Activated T-cell treated with anti-CD3 and anti-CD28 coated beads for 1 hour (primary cell): ENCODE measurements around the gene CAPN1.

Experiments used
- DNase-seq: peaks from one replicate; pipeline ENCODE4 v3.0.0-alpha.2; 2020; ENCODE audit warnings: low read depth

CAPN1 gene

DNA sequence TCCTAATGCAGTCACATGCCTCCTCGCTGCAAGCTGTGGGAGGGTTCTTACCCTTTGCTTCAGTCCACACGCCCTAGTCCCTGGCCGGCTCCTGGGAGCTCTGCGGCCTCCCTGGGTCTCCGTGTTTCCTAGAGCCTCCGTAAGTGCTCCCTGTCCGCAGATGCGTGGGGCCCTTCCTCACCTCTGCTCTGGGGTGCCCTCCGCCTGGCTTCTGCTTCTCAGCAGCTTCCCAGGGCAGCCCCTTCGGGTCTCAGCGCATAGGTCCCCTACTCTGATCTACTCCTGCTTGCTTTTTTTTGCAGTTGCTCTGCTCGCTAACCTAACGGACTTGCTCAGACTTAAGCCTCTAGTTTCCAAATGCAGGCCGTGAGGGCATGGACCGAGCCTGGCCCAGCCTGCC is 22.4 kb downstream of the CAPN1 start:
- DNase-seq, result no peak

DNA sequence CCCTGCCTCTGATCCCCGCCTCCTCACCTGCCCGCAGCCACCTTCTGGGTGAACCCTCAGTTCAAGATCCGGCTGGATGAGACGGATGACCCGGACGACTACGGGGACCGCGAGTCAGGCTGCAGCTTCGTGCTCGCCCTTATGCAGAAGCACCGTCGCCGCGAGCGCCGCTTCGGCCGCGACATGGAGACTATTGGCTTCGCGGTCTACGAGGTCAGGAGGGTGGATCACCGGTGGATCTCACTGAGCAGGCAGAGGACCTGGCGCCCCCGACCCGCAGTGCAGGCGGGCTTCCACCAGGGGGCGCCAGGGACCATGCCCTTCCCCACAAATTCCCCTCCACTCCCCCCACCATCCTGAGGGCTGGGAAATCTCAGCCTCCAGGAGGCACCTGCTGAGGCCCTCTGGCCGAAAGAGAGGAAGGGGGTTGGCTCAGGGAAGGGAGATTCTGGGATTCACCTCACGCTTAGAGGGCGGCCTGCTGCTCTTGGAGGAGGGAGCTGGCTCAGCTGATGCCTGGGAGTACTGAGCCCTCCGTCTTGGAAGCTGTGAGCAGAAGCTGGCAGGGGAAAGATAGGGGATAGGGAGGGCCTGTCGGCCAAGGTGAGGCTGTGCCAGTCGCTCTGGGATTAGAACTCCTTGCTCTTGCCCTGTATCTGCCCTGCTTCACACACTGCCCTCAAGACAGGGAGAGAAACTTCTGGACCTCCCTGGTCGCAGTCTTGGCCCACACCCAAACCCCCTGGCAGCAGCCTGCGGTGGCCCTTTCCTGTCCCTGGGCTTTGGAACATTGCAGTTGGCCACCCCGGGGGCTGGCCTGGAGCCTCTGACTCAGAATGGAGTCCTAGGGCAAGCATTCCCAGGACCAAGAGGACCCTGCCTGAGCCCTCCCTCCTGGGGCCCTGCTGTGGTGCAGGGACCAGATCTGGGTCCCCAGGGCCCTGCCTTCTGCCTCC is 23.2 kb downstream of the CAPN1 start:
- peak; percentile 44 for DNase-seq

DNA sequence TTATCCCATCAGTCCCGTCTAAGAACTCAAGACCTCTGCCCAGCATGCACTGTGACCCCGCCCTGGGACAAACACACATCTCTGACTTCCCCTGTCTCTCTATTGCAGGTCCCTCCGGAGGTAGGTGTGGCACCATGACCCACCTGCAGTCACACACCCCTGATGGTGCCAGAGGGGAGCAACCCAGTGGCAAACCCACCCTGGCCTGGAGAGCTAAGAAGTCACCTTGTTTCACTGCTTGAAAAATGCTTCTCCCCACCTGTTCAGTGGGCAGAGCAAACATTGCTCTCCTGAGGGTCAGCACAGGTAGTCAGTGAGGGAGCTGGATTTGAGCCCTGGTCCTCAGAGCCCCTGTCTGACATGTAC is 23.9 kb downstream of the CAPN1 start:
- no peak for DNase-seq

DNA sequence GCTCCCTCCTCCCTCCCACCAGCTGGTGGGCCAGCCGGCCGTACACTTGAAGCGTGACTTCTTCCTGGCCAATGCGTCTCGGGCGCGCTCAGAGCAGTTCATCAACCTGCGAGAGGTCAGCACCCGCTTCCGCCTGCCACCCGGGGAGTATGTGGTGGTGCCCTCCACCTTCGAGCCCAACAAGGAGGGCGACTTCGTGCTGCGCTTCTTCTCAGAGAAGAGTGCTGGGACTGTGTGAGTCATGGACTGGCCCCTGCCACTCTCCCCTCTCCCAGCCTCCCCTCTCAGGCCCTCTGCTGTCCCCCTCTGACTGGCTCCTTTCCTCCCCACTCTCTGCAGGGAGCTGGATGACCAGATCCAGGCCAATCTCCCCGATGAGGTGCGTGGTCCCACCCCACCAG is 24.7 kb downstream of the CAPN1 start:
- DNase-seq, result no peak

DNA sequence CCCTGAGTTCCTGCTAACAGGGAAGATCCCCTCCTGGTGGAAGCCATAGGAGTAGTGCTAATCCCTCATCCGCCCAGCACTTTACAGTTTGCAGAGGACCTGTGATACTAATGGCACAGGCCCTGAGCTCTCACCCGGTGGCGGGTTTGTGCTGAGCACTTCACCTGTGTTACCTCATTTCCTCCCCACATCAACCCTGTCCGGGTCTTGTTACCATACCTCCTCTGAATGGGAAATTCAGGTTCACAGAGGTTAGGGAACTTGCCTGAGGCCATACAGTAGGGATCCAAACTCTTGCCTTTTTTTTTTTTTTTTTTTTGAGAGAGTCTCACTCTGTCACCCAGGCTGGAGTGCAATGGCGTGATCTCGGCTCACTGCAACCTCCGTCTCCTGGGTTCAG is 25.2 kb downstream of the CAPN1 start:
- no peak for DNase-seq

DNA sequence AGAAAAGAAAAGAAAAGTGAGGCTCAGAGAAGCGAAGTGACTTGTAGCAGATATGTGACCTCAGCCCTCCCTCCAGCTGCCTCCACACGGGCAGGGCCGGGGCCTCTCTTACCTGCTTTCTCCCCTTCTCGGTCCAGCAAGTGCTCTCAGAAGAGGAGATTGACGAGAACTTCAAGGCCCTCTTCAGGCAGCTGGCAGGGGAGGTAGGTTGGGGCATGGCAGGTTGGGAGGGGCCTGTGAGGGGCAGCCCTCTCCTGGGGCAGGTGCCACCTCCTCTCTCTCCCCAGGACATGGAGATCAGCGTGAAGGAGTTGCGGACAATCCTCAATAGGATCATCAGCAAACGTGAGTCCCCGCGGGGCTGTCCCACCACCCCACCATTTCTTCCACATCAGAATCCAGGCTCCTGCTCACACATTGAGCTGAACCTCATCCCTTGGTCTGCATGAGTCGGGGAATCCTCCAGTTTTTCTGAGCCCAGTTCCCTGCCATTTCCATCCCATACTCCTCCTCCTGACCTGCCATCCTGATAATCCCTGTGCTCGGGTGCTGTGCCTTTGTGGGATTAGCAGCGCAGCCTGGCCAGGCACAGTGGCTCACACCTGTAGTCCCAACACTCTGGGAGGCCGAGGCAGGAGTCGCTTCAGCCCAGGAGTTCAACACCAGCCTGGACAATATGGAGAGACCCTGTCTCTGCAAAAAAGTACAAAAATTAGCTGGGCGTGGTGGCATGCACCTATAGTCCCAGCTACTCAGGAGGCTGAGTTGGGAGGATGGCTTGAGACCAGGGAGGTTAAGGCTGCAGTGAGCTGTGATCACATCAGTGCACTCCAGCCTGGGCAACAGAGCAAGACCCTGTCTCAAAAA is 26.4 kb downstream of the CAPN1 start:
- DNase-seq, result no peak

DNA sequence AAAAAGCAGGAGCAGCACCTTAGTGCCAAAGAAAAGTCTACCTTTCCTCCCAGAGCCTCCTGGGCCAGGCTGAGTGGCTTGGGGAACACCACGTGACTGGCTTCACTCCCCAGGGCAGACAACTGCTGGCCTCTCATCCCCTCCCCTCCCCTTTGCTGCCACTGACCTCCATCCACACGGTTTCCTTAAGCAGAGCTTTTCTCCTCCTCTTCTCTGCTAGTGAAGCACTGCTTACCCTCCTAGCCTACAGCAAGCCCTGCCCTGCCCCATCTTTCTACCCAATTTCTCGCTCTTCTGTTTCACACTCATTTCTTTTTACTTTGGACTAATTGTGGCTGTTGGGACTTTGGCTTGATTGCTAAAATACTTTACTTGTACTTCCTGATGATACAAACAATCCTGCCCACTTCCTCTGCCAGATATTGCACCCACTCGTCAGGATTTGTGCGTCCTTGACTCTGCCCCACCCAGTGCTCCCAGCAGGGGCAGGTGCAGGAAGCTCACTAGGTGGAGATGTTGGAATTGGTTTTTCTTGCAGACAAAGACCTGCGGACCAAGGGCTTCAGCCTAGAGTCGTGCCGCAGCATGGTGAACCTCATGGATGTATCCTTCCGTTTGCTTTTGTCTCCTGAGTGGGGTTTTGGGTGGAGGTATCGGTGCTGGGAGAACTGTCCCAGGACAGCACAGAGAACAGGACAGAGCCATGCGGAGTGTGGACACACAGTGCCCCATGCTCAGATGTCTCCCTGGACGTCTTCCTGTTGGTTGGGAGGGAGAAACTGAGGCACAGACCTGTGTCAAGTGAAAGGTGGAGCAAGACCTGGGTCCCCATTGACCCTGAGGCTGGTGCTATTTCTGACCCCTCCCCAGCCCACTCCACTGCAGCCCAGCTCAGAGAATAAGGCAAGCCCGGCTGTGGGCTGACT is 27.3 kb downstream of the CAPN1 start:
- DNase-seq, result no peak

DNA sequence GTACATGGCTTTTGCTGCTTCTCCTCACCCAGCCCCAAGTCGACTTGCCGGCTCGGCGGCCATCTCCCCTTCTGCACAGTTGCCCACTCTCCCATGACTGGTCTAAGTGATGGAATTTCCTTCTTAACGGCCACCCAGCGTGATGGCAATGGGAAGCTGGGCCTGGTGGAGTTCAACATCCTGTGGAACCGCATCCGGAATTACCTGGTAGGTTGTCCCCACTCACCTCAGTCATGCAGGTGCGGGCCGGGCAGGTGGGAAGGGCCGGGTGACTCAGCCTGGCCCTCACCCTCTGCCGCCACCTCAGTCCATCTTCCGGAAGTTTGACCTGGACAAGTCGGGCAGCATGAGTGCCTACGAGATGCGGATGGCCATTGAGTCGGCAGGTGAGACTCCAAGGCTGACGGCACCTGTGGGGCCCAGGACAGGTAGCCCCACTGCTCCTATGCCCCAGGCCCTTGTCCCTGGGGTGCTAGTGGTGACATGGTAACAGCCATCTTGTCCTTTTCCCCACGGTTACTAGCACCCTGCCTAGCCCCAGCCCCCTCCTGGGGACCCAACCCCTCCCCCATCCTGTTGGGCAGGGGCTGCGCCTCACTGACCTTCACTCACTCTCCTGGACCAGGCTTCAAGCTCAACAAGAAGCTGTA is 28.1 kb downstream of the CAPN1 start:
- DNase-seq, result no peak

DNA sequence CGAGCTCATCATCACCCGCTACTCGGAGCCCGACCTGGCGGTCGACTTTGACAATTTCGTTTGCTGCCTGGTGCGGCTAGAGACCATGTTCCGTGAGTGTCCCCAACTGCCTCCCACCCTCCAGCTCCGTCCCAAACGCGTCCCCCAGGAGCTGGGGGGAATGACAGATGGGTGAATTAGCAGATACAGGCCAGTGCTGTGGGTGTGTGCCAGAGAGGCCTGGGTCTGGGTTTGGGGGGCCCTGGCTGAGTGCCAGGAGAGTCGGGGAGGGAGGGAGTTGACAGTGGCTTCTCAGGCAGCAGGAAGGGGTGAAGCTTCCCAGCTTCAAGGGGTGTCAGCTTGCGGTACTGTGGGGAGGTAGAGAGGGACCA is 28.6 kb downstream of the CAPN1 start:
- DNase-seq, result no peak

DNA sequence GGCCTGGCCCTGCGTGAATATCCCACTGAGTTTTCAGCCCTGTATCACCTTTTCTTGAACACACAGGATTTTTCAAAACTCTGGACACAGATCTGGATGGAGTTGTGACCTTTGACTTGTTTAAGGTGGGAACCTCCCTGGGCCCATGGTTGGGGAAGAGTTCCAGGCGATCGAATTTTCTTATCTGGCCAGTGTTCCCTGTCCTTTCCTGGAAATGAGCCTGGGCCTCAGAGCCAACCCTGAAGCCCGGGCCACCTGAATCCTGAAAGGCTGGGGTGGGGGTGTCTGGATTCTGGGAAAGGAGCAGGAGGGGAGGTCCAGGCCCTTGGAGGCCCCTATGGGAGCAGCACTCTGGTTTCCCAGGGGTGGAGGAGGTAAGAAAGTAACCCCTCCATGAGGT is 29.0 kb downstream of the CAPN1 start:
- DNase-seq, result no peak

DNA sequence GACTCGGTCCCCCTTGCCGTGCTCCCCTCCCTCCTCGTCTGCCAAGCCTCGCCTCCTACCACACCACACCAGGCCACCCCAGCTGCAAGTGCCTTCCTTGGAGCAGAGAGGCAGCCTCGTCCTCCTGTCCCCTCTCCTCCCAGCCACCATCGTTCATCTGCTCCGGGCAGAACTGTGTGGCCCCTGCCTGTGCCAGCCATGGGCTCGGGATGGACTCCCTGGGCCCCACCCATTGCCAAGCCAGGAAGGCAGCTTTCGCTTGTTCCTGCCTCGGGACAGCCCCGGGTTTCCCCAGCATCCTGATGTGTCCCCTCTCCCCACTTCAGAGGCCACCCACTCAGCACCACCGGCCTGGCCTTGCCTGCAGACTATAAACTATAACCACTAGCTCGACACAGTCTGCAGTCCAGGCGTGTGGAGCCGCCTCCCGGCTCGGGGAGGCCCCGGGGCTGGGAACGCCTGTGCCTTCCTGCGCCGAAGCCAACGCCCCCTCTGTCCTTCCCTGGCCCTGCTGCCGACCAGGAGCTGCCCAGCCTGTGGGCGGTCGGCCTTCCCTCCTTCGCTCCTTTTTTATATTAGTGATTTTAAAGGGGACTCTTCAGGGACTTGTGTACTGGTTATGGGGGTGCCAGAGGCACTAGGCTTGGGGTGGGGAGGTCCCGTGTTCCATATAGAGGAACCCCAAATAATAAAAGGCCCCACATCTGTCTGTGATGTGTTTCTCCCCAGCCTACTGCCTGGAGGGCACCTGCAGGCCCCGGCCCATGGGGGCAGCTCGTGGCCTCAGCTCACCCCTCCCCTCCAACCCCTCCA is 29.8 kb downstream of the CAPN1 start:
- no peak for DNase-seq

DNA sequence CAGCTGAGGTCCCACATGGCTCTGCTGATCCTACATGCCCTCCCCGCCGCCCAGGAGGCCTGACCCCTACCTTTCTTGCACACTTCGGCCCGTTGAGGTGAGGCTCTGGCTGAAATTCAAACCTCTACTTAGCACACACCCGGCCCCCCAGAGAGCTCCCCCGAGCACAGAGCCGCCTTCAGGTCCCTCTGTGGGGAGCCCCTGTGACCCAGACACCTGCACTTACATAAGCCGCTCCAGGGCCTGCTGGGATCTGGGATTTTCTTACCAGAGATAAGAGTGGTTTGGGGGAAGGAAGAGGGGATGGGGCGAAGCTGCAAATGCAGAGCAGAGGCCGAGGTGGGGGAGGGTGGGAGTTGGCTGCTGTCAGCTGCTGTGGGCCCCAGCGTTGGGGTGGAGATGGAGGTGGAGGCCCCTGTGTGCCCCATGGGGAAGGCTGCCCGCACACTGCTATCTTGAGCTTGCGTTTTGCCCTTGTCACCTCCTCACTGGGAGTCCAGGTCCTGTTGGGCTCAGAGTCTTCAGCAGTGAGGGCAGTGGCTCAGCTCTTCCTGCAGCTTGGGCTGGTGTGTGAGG is 30.6 kb downstream of the CAPN1 start:
- no peak for DNase-seq

DNA sequence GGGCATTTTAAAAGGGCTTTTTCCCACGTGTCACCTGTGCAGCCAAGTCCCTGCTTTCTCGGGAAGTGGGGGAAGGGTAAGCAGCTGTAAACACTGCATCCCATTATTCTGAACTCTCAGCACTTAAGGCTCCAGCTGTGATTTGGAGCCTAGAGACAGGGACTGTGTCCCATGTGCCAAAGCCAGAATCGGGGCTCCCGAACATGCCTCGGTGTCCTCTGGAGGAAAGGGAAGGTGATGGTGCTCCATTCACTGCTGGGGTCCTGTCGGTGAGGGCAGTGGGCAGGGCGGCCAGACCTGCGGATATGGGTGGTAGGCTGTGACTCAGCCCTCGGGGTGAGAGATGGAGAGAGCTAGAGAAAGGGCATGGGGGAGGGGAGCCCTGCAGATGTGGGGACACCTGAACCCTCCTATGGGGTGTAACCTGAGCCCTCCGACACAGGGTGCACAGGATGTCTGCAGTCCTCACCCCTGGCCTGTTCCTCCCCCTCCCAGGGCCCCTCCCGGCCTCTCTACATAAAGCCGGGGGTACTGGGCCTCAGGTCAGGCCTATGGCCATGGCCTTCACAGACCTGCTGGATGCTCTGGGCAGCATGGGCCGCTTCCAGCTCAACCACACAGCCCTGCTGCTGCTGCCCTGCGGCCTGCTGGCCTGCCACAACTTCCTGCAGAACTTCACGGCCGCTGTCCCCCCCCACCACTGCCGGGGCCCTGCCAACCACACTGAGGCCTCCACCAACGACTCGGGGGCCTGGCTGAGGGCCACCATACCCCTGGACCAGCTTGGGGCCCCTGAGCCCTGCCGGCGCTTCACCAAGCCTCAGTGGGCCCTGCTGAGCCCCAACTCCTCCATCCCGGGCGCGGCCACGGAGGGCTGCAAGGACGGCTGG is 31.8 kb downstream of the CAPN1 start:
- DNase-seq, result no peak

DNA sequence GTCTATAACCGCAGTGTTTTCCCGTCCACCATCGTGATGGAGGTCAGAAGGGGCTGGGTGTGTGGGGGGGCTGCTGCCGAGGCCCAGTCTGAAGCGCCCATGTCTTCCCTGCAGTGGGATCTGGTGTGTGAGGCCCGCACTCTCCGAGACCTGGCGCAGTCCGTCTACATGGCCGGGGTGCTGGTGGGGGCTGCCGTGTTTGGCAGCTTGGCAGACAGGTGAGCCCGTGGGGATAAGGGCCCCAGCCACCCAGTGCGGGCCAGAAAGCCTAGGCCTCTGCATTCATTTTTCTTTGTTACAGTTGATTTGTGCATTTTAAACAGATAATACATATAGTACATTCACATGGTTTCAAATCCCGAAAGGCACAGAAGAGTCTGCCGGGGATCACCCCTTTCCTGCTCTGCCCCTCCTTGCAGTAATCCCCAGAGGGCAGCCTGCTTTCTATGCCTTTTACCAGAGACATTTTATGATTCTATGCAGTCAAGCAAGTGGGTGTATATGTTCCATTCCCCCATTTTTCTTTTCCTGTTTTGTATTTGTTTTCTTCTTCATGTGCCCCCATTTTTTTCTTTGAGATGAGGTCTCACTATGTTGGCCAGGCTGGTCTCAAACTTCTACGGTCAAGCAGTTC is 32.6 kb downstream of the CAPN1 start:
- no peak for DNase-seq

DNA sequence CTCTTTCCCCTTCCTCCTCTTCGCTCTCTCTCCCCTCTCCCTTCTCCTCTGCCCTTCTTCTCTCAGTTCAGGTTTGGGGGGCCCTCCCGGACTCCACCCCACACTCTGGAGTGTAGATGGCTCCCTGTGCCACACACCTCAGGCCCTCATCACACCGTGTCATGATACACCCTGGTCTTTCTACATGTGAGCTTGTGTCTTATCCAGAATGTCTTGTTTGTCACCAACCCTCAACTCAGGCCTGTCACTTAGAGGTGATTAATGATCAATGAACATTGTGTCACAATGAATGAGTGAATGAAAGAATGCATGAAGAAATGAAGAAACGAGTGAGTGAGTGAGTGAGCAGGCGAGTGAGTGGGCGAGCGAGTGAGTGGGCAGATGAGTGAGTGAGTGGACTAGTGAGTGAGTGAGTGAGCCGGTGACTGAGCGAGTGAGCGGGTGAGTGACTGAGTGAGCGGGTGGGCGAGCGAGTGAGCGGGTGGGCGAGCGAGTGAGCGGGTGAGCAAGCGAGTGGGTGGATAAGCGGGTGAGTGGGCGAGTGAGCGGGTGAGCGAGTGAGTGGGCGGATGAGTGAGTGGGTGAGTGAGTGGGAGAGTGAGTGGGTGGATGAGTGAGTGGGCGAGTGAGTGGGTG is 33.8 kb downstream of the CAPN1 start:
- DNase-seq, result no peak

DNA sequence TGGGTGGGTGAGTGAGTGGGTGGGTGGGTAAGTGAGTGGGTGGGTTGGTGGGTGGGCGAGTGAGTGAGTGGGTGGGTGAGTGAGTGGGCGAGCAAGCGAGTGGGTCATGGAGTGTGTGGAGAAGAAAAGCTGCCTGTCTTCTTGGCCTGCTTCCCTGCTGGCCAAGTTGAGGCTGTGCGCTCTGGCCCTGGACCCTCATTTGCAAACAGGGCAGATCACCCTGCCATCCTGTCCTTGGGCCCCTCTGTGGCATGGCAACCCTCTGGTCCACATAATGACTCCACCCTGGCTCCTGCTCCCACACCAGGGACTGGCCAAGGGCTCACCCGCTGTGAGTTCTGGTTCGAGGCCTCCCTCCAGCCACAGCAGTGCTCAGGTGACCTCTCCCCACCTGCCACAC is 35.1 kb downstream of the CAPN1 start:
- DNase-seq, result no peak

DNA sequence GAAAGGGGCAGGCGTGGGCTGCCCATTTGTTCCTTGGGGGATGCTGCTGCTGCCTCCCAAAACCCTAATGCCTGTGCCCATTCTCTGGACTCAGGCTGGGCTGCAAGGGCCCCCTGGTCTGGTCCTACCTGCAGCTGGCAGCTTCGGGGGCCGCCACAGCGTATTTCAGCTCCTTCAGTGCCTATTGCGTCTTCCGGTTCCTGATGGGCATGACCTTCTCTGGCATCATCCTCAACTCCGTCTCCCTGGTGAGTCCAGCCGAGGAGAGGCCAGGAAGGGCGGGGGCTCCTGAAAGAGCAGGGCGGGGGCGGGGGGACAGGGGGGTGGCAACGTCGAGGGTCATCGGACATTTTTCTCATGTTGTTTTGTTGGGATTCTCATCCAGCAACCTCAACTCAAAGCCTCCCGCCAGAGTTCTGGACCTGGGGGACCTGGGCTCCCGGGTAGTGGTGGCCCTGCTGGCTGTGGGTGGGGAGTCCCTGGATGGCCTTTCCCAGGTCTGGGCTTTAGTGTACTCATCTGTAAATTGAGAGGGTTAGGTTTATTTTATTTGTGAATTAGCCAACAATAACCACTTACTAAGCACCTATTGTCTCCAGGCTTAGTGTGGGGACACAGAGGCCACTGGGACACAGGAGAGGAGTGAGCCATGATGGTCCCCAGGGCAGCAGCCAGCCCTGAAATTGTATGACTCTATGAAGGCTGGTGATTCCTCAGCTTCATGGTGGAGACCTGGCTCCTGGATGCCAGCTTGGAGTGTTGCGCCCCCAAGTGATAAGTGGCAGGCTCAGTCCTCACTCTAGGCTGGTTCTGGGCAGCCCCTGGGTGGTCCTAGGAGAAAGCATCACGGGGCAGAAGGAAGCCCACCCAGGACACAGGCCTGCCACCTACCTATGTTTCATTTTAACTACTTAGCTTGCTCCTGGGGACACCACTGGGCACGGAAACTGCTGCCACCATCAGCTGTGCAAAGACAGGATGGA is 36.0 kb downstream of the CAPN1 start:
- no peak for DNase-seq
